ENCODE data around the gene RAB38. TPM values are rescaled to one million over a fixed set of nuclear protein-coding genes. Genes with fewer than 3 reads are reported as not detected.

RAB38 gene
- total RNA-seq, 2 experiments from 2014 or later = 0.28 to 0.44 TPM

DNA sequence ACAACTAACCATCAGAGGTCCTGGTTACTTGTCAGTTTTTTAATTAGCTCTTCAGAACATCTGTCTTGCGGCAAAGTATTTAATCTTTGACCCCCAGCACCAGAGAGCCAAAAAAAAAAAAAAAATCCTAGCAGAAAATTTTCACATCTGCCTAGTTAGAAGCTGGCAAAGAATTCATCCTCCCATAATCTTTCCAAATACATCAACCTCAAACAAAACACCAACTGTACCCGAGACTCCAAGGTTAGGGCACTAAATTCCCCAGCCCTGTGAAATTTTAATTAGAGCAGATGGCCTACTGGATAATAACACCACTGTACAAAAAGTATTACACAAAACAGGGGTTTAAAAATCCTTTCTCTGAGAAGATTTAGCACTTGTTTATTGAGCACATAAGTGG, 55.7 kb downstream of the RAB38 start:
- Histone ChIP-seq H3K27me3 (ENCODE audit: control insufficient read depth in 1 of 2, insufficient read depth in 2 of 2, low read length in 2 of 2) (no peaks in the 10 kb centered on the region), H3K27ac (ENCODE audit: low read depth in 1 of 2, low read length in 2 of 2) (no peak overlapping the region), H3K36me3 (ENCODE audit: insufficient read depth, low read length) (no peaks in the 10 kb centered on the region), H3K9me3 (ENCODE audit: control insufficient read depth in 1 of 2, insufficient read depth in 1 of 2, low read length in 2 of 2) (no peaks in the 10 kb centered on the region), H3K4me1 (ENCODE audit: insufficient read depth, low read length) (no peaks in the 10 kb centered on the region), H3K4me3 (ENCODE audit: low read length) (no peak overlapping the region)
- Mint-ChIP-seq H3K27me3 (no peaks in the 10 kb centered on the region), H3K4me1 (ENCODE audit: low read depth) (no peaks in the 10 kb centered on the region), H3K9me3 (no peaks in the 10 kb centered on the region), H3K4me3 (no peak overlapping the region), H3K36me3 (ENCODE audit: low read depth) (no peaks in the 10 kb centered on the region), H3K27ac (no peak overlapping the region)
- intact Hi-C loops (cut with DNase I, micrococcal nuclease) = no loop called here
- ChIA-PET CTCF (no interaction called here), POLR2A (no interaction called here)
- DNase-seq (no peak), ATAC-seq (ENCODE audit: poor library complexity) (no peak)
- TF ChIP-seq, protein P1, sequence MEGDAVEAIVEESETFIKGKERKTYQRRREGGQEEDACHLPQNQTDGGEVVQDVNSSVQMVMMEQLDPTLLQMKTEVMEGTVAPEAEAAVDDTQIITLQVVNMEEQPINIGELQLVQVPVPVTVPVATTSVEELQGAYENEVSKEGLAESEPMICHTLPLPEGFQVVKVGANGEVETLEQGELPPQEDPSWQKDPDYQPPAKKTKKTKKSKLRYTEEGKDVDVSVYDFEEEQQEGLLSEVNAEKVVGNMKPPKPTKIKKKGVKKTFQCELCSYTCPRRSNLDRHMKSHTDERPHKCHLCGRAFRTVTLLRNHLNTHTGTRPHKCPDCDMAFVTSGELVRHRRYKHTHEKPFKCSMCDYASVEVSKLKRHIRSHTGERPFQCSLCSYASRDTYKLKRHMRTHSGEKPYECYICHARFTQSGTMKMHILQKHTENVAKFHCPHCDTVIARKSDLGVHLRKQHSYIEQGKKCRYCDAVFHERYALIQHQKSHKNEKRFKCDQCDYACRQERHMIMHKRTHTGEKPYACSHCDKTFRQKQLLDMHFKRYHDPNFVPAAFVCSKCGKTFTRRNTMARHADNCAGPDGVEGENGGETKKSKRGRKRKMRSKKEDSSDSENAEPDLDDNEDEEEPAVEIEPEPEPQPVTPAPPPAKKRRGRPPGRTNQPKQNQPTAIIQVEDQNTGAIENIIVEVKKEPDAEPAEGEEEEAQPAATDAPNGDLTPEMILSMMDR (IDR thresholded peaks at IDR 0.05) = no peak

DNA sequence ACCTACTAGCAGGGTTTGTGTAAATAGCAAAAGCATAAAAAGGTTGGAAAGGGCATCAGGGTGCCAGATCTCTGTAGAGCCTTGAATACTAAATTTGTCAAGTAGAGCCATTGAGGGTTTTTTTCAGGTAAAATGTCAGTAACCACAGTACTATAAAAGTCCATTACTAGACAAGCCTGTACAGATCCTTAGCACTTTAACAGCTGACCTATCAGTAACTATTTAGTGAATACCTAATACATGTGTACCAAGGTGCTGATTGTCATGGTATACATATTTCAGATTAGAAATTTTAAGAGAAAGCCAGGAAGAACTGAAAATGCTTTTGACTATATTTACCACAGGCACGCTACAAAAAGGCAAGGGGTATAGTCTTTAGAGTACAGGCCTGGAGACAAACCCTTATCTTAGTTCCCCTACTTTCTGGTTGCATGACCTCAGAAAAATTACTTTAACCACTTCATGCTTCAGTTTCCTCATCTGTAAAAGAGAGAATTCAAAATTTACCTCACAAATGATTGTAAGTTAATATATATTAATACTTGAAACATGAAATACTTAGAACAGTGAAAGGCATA, 57.9 kb downstream of the RAB38 start:
- Mint-ChIP-seq H3K4me1 (ENCODE audit: low read depth) (no peaks in the 10 kb centered on the region), H3K27me3 (no peaks in the 10 kb centered on the region), H3K4me3 (no peak overlapping the region), H3K9me3 (no peaks in the 10 kb centered on the region), H3K36me3 (ENCODE audit: low read depth) (no peaks in the 10 kb centered on the region), H3K27ac (no peak overlapping the region)
- ChIA-PET POLR2A (no interaction called here), CTCF (no interaction called here)
- H3K27ac ChIP-seq (ENCODE audit: low read depth in 1 of 2, low read length in 2 of 2) = no peak overlapping the region
- H3K36me3 ChIP-seq (ENCODE audit: insufficient read depth, low read length) = no peaks in the 10 kb centered on the region
- DNase-seq (no peak), ATAC-seq (ENCODE audit: poor library complexity) (no peak)
- H3K27me3 ChIP-seq (ENCODE audit: control insufficient read depth in 1 of 2, insufficient read depth in 2 of 2, low read length in 2 of 2) = no peaks in the 10 kb centered on the region
- H3K4me3 ChIP-seq (ENCODE audit: low read length) = no peak overlapping the region
- H3K9me3 ChIP-seq (ENCODE audit: control insufficient read depth in 1 of 2, insufficient read depth in 1 of 2, low read length in 2 of 2) = no peaks in the 10 kb centered on the region
- no peaks in the 10 kb centered on the region for H3K4me1 ChIP-seq (ENCODE audit: insufficient read depth, low read length)
- TF ChIP-seq, protein P1 (IDR thresholded peaks at IDR 0.05) = no peak
- intact Hi-C loops (cut with DNase I, micrococcal nuclease) = no loop called here

DNA sequence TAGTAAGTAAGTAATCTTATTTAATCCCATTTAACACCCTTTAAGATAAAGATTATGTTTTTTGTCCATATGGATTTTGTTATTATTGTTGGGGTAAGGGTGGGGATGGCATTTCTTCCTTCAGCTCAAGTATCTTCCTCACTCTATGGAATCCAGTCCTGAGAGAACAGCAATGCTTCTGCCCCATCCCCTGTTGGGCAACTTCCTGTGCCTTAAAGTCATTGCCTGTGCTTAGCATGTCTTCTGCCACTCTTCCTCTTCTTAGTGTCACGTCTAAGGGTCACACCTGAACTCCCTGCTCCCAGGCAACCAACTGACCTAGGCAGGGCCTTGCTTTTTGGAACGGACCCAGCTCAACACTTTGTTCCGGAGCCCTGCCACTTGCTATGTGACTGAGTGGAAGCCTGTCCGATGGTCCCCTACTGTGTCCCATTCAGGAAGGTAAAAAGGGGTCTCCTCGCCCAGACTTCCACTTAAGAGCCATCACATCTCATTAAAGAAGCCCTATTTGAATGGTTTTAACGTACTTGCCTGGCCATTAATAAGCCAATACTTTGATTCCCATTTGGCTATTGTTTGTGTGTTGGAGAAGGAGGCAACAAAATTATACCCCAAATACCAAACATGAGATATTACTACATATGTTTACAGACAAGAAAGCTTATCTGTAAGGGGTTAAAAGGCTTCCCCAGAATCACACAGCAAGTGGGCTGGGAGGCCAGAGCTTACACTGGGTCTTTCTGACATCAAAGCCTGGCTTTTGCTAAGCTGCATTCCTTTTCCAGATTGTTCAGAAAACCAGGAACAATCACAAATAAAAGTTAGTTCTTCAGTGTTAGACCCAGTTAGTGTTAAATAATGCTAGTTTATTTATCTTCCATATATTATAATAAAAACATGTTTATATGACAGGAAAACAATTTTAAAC, 59.2 kb downstream of the RAB38 start:
- TF ChIP-seq, protein P1 (IDR thresholded peaks at IDR 0.05) = no peak
- DNase-seq = no peak
- H3K27ac ChIP-seq (ENCODE audit: low read depth in 1 of 2, low read length in 2 of 2) = no peak overlapping the region
- ChIA-PET CTCF (no interaction called here), POLR2A (no interaction called here)
- no peaks in the 10 kb centered on the region for H3K27me3 ChIP-seq (ENCODE audit: control insufficient read depth in 1 of 2, insufficient read depth in 2 of 2, low read length in 2 of 2)
- intact Hi-C loops (cut with DNase I, micrococcal nuclease) = no loop called here
- no peaks in the 10 kb centered on the region for H3K9me3 Mint-ChIP-seq
- H3K36me3 Mint-ChIP-seq (ENCODE audit: low read depth) = no peaks in the 10 kb centered on the region
- no peaks in the 10 kb centered on the region for H3K4me1 ChIP-seq (ENCODE audit: insufficient read depth, low read length)
- no peaks in the 10 kb centered on the region for H3K9me3 ChIP-seq (ENCODE audit: control insufficient read depth in 1 of 2, insufficient read depth in 1 of 2, low read length in 2 of 2)
- H3K27ac Mint-ChIP-seq = no peak overlapping the region
- H3K27me3 Mint-ChIP-seq = no peaks in the 10 kb centered on the region
- H3K36me3 ChIP-seq (ENCODE audit: insufficient read depth, low read length) = no peaks in the 10 kb centered on the region
- ATAC-seq (ENCODE audit: poor library complexity) = no peak
- H3K4me1 Mint-ChIP-seq (ENCODE audit: low read depth) = no peaks in the 10 kb centered on the region
- H3K4me3 ChIP-seq (ENCODE audit: low read length) = no peak overlapping the region
- H3K4me3 Mint-ChIP-seq = no peak overlapping the region
